Body of pancreas (tissue), 4 donors: ENCODE measurements around the gene TXLNB.
"Not testable (repeated sequence)": the region's sequence is repeated elsewhere in the genome, so short reads cannot be mapped to it uniquely, and the experiment has no call there.

Experiments
- CTCF ChIP-seq, 7 experiments: fragments of 450-650 bp in 4 of 7; fragments of 200-600 bp in 3 of 7; sonication (generic) in 3 of 7; IDR thresholded peaks; one replicate each; pipeline ENCODE4 v1.5.1; 2016 to 2019; ENCODE audit warnings: antibody characterized with exemption in 7 of 7
- POLR2A ChIP-seq, 3 donors: fragments of 450-650 bp; IDR thresholded peaks; one replicate each; pipeline ENCODE4 v1.6.1; 2016; ENCODE audit warnings: antibody characterized with exemption in 3 of 3, mild to moderate bottlenecking in 2 of 3

- TF ChIP-seq CTCF, POLR2A (IDR thresholded peaks at IDR 0.05): not testable (repeated sequence)
Observed at GRCh38 chr6:139234193-139234592, 57.6 kb downstream of the TXLNB start.
